ENCODE measurements around the gene TRAF4. TPM values are rescaled to one million over a fixed set of nuclear protein-coding genes. Genes with fewer than 3 reads are reported as not detected.
"Not testable (repeated sequence)": the region's sequence is repeated elsewhere in the genome, so short reads cannot be mapped to it uniquely, and the experiment has no call there.

The TRAF4 gene
- total RNA-seq, 2 donors from 2014 or later, result 116 to 136 TPM

GRCh38 chr17:28759256-28759865 lies 15.6 kb downstream of the TRAF4 start:
- no peak for ATAC-seq

GRCh38 chr17:28760601-28761562 lies 17.1 kb downstream of the TRAF4 start:
- DNase-seq (peak; percentile 65 to 77), ATAC-seq (peak; percentile 74)
- intact Hi-C loops (cut with DNase I, micrococcal nuclease), result loop anchor here in 1 of 2 donors (10.0 kb wide), 2 partner anchors 134 to 164 kb away; partner anchors contain the start of gene FLOT2

More at GRCh38 chr17:28759256-28759865, 15.6 kb downstream of the TRAF4 start:
- intact Hi-C loops (cut with DNase I, micrococcal nuclease), result loop anchor here in 1 of 2 donors (10.0 kb wide), 1 partner anchor 155 kb away; no protein-coding TSS in a partner anchor
- no peak for DNase-seq

- DNase-seq (no peak), ATAC-seq (peak; percentile 11)
- intact Hi-C loops (cut with DNase I, micrococcal nuclease), result loop anchor here in 1 of 2 donors (10.0 kb wide), 2 partner anchors 132 to 162 kb away; partner anchors contain the start of gene FLOT2
Observed at GRCh38 chr17:28763137-28763799, 19.5 kb downstream of the TRAF4 start.

DNA sequence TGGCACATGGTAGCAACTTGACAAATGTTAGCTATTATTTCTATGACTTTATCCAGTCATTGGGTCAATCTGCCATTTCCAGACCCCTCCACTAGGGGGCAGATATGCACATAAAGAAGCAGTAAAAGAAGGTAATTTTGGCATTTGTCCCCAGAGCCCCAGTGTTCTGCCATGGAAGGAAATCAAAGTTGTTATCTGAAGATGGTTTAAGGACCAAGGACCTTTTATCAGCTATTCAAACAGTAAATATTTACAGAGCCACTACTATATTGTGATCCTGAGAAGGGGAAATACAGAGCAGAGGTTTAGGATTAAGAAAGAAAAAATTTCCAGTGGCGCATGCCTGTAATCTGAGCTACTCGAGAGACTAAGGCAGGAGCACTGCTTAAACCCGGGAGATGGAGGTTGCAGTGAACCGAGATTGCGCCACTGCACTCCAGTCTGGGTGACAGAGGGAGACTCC lies 20.0 kb downstream of the TRAF4 start:
- ATAC-seq (peak; percentile 48), DNase-seq (peak; percentile 63 to 85)

DNA sequence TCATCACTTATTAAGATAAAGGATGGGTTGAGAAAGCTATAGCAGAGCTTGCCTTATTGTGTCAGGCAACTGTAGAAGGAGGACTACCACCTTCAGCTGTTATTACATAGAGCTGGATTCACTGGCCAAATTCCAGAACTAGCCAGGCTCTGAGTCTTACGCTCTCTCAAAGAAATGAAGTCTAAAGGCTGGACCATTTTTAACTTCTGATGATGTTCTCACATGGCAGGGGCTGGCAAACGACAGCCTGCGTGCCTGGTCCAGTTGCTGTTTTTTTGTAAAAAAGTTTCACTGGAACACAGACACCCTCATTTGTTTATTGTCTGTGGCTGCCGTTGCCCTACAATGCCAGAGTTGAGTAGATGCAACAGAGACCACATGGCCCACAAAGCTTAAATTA lies 21.2 kb downstream of the TRAF4 start:
- intact Hi-C loops (cut with DNase I, micrococcal nuclease), result loop anchor here in 1 of 2 donors (10.0 kb wide), 2 partner anchors 130 to 160 kb away; partner anchors contain the start of gene FLOT2
- ATAC-seq (no peak), DNase-seq (no peak)

More for the DNA sequence above, 20.0 kb downstream of the TRAF4 start:
- intact Hi-C loops (cut with DNase I, micrococcal nuclease), result loop anchor here in 1 of 2 donors (10.0 kb wide), 2 partner anchors 131 to 161 kb away; partner anchors contain the start of gene FLOT2

DNA sequence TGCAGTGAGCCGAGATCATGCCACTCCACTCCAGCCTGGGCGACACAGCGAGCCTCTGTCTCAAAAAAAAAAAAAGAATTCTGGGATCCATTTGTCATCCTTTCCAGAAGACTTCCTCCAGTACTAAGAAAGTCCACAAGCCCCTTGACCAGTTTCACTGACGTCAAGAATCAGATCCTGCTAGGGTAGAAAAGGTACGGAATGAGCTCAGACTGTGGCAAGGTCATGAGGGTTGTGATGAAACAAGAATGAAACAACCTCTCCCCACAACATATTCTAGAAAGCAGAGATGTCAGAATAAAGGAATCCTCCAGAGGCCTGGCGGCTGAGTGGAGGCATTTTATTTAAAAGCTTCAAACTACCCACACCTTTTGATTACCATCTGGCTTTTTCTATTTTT lies 29.9 kb downstream of the TRAF4 start:
- intact Hi-C loops (cut with DNase I, micrococcal nuclease), result no loop called here
- ATAC-seq, result no peak
- DNase-seq, result no peak

- intact Hi-C loops (cut with DNase I, micrococcal nuclease), result no loop called here
- DNase-seq (no peak), ATAC-seq (no peak)
Observed at GRCh38 chr17:28774206-28774605, 30.4 kb downstream of the TRAF4 start.

DNA sequence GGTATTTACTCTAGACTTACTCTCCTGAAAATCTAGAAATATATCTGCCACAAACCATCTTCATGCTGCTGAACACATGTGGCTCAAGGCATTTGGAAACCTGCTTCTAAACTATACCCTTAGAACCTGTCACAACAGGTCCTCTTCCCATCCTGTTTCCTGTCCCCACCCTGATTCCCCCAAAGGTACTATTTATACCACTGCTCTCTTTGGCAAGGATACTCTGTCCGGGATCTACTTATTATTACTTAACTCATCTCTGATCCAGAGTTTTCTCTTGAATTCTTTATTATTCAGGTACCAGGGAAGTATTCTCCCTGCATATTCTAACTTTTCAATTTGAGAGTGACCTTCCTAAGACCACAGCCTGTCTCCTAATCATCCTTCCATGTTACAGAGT lies 33.4 kb downstream of the TRAF4 start:
- DNase-seq (no peak), ATAC-seq (no peak)
- intact Hi-C loops (cut with DNase I, micrococcal nuclease), result no loop called here

- intact Hi-C loops (cut with DNase I, micrococcal nuclease); DNase-seq; ATAC-seq: not testable (repeated sequence)
Observed at GRCh38 chr17:28779601-28780000, 35.8 kb downstream of the TRAF4 start.

- no peak for DNase-seq
- no peak for ATAC-seq
- intact Hi-C loops (cut with DNase I, micrococcal nuclease), result no loop called here
Observed at GRCh38 chr17:28783161-28783560, 39.4 kb downstream of the TRAF4 start.

DNA sequence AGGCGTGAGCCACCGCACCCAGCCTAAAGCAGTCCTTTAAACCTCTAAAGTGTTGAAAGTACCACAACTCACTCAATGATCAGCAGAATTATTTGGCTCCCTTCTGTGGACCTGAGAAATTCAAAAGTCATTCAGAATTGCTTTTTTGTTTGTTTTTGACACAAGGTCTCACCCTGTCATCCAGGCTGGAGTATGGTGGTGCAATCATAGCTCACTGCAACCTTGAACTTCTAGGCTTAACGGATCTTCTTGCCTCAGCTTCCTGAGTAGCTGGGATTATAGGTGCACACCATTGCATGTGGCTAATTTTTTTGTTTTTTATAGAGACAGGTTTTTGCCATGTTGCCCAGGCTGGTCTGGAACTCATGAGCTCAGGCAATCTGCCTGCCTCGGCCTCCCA lies 44.3 kb downstream of the TRAF4 start:
- intact Hi-C loops (cut with DNase I, micrococcal nuclease), result no loop called here
- ATAC-seq, result no peak
- no peak for DNase-seq

GRCh38 chr17:28792877-28793661 lies 49.3 kb downstream of the TRAF4 start:
- ATAC-seq, result peak; percentile 31
- intact Hi-C loops (cut with DNase I, micrococcal nuclease), result no loop called here
- DNase-seq, result no peak

DNA sequence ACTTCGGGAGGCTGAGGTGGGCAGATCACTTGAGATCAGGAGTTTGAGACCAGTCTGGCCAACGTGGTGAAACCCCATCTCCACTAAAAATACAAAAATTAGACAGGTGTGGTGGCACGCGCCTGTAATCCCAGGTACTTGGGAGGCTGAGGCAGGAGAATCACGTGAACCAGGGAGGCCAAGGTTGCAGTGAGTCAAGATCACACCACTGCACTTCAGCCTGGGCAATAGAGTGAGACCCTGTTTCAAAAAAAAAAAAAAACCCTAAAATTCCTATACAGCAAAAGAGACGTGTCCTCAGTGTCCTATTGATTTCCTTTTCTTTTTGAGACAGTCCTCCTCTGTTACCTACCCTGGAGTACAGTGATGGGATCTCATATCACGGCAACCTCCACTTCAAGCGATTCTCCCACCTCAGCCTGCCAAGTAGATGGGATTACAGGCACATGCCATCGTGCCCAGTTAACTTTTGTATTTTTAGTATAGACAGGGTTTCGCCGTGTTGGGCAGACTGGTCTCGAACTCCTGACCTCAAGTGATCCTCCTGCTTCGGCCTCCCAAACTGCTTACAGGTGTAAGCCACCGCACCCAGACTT lies 51.1 kb downstream of the TRAF4 start:
- not testable (repeated sequence) for DNase-seq, ATAC-seq

GRCh38 chr17:28796062-28796461 lies 52.3 kb downstream of the TRAF4 start:
- intact Hi-C loops (cut with DNase I, micrococcal nuclease), result no loop called here
- DNase-seq (no peak), ATAC-seq (peak; percentile 28)

More for the DNA sequence above, 51.1 kb downstream of the TRAF4 start:
- intact Hi-C loops (cut with DNase I, micrococcal nuclease), result not testable (repeated sequence)
